ENCODE measurements around the gene TMEM266. TPM values are rescaled to one million over a fixed set of nuclear protein-coding genes. Genes with fewer than 3 reads are reported as not detected.
A peak's percentile ranks its signal among the peaks of the same experiment; 100 is the strongest.

TMEM266 gene
- polyA plus RNA-seq, 3 donors = not detected

DNA sequence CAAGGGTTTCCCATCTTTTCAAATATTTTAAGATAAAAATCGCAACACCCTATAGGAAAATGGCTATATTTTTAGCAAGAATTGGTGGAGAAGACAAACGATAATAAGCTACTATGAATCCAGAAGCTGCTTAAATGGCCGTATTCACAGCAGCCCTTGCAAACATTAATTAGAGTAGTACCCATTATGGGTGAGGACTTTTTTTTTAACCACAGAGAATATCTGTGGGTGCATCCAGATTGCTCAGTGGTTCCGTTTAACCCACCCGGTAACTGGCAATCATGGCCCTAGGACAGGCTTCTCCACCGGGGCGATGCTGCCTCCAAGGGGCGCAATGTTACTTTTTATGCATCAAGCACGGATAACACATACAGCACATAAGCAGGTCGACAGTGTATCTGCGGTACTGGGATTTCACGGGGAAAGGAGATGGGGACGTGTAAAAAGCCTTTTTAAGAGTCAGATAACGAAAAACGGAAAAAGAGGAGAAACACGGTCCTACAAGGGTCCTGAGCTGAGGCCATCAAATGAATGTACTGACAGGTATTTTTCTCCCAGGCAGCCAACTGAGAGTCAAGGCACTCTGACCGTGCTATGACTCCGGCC is 968 bp upstream of the TMEM266 start:
- Histone ChIP-seq H3K4me3 (replicated peaks in 1 of 3; ENCODE audit: low read depth in 2 of 3, low read length in 3 of 3) (peak overlapping the region; percentile 46 to 82 (median 61)), H3K27me3 (ENCODE audit: control insufficient read depth in 2 of 2, insufficient read depth in 2 of 2, low read length in 2 of 2) (peaks cover 30 to 33% of the 10 kb centered on the region in 2 donors), H3K9ac (ENCODE audit: insufficient read depth, low read length, poor library complexity, severe bottlenecking) (no peak overlapping the region), H2AFZ (ENCODE audit: insufficient read depth, low read depth, low read length, poor library complexity, severe bottlenecking) (peak overlapping the region; percentile 78), H3K4me2 (replicated peaks; ENCODE audit: extremely low read depth, low read length, poor library complexity, severe bottlenecking) (peak overlapping the region; percentile 98), H3K9me3 (replicated peaks in 1 of 2; ENCODE audit: control insufficient read depth in 1 of 2, insufficient read depth in 1 of 2, low read length in 2 of 2) (no peaks in the 10 kb centered on the region), H3K4me1 (ENCODE audit: control insufficient read depth in 1 of 2, insufficient read depth in 2 of 2, low read length in 2 of 2) (peaks cover 25 to 32% of the 10 kb centered on the region in 2 donors), H4K20me1 (ENCODE audit: insufficient read depth, low read length) (no peaks in the 10 kb centered on the region), H3K27ac (ENCODE audit: low read depth in 1 of 2, low read length in 2 of 2) (no peak overlapping the region), H3K79me2 (ENCODE audit: insufficient read depth, low read length) (peaks cover 16% of the 10 kb centered on the region), H3K36me3 (replicated peaks in 1 of 2; ENCODE audit: control insufficient read depth in 1 of 2, insufficient read depth in 2 of 2, low read length in 2 of 2) (no peaks in the 10 kb centered on the region)
- TF ChIP-seq, protein P1, sequence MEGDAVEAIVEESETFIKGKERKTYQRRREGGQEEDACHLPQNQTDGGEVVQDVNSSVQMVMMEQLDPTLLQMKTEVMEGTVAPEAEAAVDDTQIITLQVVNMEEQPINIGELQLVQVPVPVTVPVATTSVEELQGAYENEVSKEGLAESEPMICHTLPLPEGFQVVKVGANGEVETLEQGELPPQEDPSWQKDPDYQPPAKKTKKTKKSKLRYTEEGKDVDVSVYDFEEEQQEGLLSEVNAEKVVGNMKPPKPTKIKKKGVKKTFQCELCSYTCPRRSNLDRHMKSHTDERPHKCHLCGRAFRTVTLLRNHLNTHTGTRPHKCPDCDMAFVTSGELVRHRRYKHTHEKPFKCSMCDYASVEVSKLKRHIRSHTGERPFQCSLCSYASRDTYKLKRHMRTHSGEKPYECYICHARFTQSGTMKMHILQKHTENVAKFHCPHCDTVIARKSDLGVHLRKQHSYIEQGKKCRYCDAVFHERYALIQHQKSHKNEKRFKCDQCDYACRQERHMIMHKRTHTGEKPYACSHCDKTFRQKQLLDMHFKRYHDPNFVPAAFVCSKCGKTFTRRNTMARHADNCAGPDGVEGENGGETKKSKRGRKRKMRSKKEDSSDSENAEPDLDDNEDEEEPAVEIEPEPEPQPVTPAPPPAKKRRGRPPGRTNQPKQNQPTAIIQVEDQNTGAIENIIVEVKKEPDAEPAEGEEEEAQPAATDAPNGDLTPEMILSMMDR (IDR thresholded peaks at IDR 0.05) = peak; percentile 16
- peaks cover 22 to 42% (median 39%) of the 10 kb centered on the region in 3 donors for H3K27me3 Mint-ChIP-seq (ENCODE audit: low read depth in 3 of 3)
- DNase-seq = peak in 2 of 3 donors; percentile 5 to 9
- H3K27ac Mint-ChIP-seq = peak overlapping the region in 1 of 7 donors; percentile 84
- peaks cover 0 to 6% (median 0%) of the 10 kb centered on the region in 7 donors for H3K9me3 Mint-ChIP-seq
- H3K4me3 Mint-ChIP-seq = peak overlapping the region; percentile 88 to 92
- peaks cover 31% of the 10 kb centered on the region for H3K4me1 Mint-ChIP-seq
- WGBS (ENCODE audit: insufficient coverage) = 0% methylated on average over 9 of the region's 18 CpGs
- H3K36me3 Mint-ChIP-seq = peaks cover 0 to 2% of the 10 kb centered on the region in 2 donors
- intact Hi-C loops (cut with micrococcal nuclease) = loop anchor here in 1 of 2 donors (5.0 kb wide), 1 partner anchor 78 kb away; no protein-coding TSS in a partner anchor

DNA sequence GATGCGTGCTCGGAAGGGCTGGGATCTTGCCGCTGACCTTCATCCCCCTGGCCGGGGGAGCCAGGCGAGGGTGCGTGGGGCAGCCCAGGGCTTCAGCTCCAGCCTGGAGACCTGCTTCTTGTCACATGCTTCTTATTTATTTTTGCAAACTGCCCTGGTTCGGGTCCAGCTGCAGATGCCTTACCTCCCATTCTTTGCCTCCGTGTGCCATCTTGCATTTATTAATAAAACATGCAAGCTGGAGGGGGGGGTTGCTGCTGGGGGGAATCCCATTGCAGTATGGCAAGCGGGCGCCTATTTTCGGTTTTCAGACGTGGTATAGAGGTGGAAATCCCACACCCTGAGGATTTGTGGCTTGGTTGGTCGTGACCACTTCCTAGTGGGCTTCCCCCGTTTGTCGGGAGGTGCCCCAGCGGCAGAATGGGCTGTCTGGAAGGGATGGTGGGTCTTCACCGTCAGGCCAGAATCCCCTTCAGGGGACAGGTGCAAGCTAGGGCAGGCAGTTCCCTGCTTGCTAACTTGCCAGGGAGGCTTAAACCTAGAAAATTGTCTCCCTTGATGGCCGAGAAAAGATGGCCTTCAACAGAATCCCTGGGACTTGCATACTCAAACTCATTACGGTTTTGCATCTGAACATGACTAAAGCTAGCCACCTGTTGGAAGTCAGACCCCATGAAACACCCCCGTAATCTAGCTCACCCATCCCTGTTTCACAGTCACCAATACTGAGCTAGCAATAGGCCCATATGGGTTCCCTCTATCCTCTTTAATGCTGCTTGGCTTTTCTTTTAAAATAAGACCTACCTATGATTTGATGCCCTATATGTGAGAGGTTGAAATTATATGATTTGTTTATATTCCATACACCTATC is 569 bp downstream of the TMEM266 start:
- Histone ChIP-seq H4K20me1 (ENCODE audit: insufficient read depth, low read length) (no peaks in the 10 kb centered on the region), H3K4me3 (replicated peaks in 1 of 3; ENCODE audit: low read depth in 2 of 3, low read length in 3 of 3) (peak overlapping the region; percentile 47 to 74 (median 57)), H3K4me2 (replicated peaks; ENCODE audit: extremely low read depth, low read length, poor library complexity, severe bottlenecking) (peak overlapping the region; percentile 81), H3K36me3 (replicated peaks in 1 of 2; ENCODE audit: control insufficient read depth in 1 of 2, insufficient read depth in 2 of 2, low read length in 2 of 2) (no peaks in the 10 kb centered on the region), H3K4me1 (ENCODE audit: control insufficient read depth in 1 of 2, insufficient read depth in 2 of 2, low read length in 2 of 2) (peaks cover 29 to 39% of the 10 kb centered on the region in 2 donors), H3K27ac (ENCODE audit: low read depth in 1 of 2, low read length in 2 of 2) (no peak overlapping the region), H3K79me2 (ENCODE audit: insufficient read depth, low read length) (peaks cover 8% of the 10 kb centered on the region), H3K27me3 (ENCODE audit: control insufficient read depth in 2 of 2, insufficient read depth in 2 of 2, low read length in 2 of 2) (peaks cover 30 to 33% of the 10 kb centered on the region in 2 donors), H3K9me3 (replicated peaks in 1 of 2; ENCODE audit: control insufficient read depth in 1 of 2, insufficient read depth in 1 of 2, low read length in 2 of 2) (no peaks in the 10 kb centered on the region), H3K9ac (ENCODE audit: insufficient read depth, low read length, poor library complexity, severe bottlenecking) (no peak overlapping the region), H2AFZ (ENCODE audit: insufficient read depth, low read depth, low read length, poor library complexity, severe bottlenecking) (peak overlapping the region; percentile 70)
- intact Hi-C loops (cut with micrococcal nuclease) = no loop called here
- peaks cover 0 to 2% of the 10 kb centered on the region in 2 donors for H3K36me3 Mint-ChIP-seq
- H3K27ac Mint-ChIP-seq = no peak overlapping the region
- DNase-seq = peak in 1 of 3 donors; percentile 55
- H3K4me1 Mint-ChIP-seq = peaks cover 37% of the 10 kb centered on the region
- peaks cover 0 to 6% (median 0%) of the 10 kb centered on the region in 7 donors for H3K9me3 Mint-ChIP-seq
- WGBS (ENCODE audit: insufficient coverage) = 7% methylated on average over 18 of the region's 20 CpGs
- peaks cover 22 to 42% (median 39%) of the 10 kb centered on the region in 3 donors for H3K27me3 Mint-ChIP-seq (ENCODE audit: low read depth in 3 of 3)
- TF ChIP-seq, protein P1 (IDR thresholded peaks at IDR 0.05) = no peak
- H3K4me3 Mint-ChIP-seq = peak overlapping the region; percentile 88 to 89

Data from CD14-positive monocyte (primary cell).